Neural crest cell (in vitro differentiated cells): ENCODE data around the gene CDYL. TPM values are rescaled to one million over a fixed set of nuclear protein-coding genes. Genes with fewer than 3 reads are reported as not detected.

Source experiments
- DNase-seq: peaks from one replicate; pipeline ENCODE4 v3.0.0; 2021; ENCODE audit warnings: low read depth, mixed read lengths, low spot score
- H3K27ac Mint-ChIP-seq: one replicate; pipeline ENCODE4 v1.8.0; 2021; ENCODE audit warnings: mild to moderate bottlenecking, mixed read lengths; ENCODE audit not compliant: unreplicated experiment
- H3K27me3 Mint-ChIP-seq: 2 replicates; pipeline ENCODE4 v1.8.0; 2021; ENCODE audit warnings: low read depth, mild to moderate bottlenecking, mixed read lengths
- H3K36me3 Mint-ChIP-seq: 2 replicates; pipeline ENCODE4 v1.8.0; 2021; ENCODE audit warnings: low read depth, mild to moderate bottlenecking, mixed read lengths
- H3K4me1 Mint-ChIP-seq: 2 replicates; pipeline ENCODE4 v1.8.0; 2021; ENCODE audit warnings: mixed read lengths
- H3K4me3 Mint-ChIP-seq: one replicate; pipeline ENCODE4 v1.8.0; 2021; ENCODE audit warnings: mild to moderate bottlenecking, mixed read lengths
- H3K9me3 Mint-ChIP-seq: 2 replicates; pipeline ENCODE4 v1.8.0; 2021; ENCODE audit warnings: mixed read lengths
- total RNA-seq: library from RNA; stranded (reverse); gene quantifications from 2 replicates; pipeline ENCODE4 v1.2.1, GENCODE V29; 2021
- TF ChIP-seq, protein P1 (sequence below): fragments of 200-600 bp; sonication (generic); conservative IDR thresholded peaks from 2 replicates; pipeline ENCODE4 v1.5.0; 2021; ENCODE audit warnings: antibody characterized with exemption, mild to moderate bottlenecking

The CDYL gene
- total RNA-seq, 1 donor from 2014 or later: 54.2 TPM

DNA sequence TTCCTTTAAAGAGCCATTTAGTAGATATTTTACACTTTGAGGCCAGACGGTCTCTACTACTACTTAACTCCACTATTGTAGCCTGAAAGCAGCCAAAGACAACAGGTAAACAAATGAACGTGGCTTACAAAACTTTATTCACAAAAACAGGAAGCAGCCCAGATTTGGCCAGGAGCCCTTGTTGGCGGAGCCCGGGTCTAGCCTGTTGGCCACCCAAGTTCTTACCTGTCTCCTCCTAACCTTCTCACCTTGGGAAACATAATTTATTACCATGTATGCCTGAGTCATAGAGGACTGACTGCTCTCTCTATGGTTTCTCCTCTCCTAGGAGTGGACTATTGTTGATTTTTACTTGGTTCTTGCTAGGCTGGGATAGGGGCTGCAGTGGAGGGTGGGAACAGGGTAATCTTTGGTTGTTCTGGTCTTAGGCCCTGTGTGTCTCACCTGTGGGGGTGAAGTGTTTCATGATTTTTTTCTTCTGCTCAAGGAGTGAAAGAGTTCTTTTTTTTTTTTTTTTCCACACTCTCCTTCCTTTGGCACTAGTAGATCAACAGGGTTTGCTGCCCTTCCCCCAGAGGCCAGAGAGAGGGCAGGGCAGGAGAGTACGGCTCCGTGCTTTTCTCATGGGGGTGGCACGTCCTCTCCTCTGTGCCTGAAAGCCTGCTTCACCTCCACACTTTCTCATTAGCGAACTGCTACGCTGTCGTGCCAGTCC, 137.7 kb downstream of the CDYL start:
- H3K4me3 Mint-ChIP-seq: no peak overlapping the region
- TF ChIP-seq, protein P1, sequence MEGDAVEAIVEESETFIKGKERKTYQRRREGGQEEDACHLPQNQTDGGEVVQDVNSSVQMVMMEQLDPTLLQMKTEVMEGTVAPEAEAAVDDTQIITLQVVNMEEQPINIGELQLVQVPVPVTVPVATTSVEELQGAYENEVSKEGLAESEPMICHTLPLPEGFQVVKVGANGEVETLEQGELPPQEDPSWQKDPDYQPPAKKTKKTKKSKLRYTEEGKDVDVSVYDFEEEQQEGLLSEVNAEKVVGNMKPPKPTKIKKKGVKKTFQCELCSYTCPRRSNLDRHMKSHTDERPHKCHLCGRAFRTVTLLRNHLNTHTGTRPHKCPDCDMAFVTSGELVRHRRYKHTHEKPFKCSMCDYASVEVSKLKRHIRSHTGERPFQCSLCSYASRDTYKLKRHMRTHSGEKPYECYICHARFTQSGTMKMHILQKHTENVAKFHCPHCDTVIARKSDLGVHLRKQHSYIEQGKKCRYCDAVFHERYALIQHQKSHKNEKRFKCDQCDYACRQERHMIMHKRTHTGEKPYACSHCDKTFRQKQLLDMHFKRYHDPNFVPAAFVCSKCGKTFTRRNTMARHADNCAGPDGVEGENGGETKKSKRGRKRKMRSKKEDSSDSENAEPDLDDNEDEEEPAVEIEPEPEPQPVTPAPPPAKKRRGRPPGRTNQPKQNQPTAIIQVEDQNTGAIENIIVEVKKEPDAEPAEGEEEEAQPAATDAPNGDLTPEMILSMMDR: no peak
- peaks cover 8% of the 10 kb centered on the region for H3K36me3 Mint-ChIP-seq
- no peak for DNase-seq
- H3K4me1 Mint-ChIP-seq: peaks cover 6% of the 10 kb centered on the region
- no peaks in the 10 kb centered on the region for H3K9me3 Mint-ChIP-seq
- H3K27ac Mint-ChIP-seq: peak overlapping the region; percentile 43
- no peaks in the 10 kb centered on the region for H3K27me3 Mint-ChIP-seq

DNA sequence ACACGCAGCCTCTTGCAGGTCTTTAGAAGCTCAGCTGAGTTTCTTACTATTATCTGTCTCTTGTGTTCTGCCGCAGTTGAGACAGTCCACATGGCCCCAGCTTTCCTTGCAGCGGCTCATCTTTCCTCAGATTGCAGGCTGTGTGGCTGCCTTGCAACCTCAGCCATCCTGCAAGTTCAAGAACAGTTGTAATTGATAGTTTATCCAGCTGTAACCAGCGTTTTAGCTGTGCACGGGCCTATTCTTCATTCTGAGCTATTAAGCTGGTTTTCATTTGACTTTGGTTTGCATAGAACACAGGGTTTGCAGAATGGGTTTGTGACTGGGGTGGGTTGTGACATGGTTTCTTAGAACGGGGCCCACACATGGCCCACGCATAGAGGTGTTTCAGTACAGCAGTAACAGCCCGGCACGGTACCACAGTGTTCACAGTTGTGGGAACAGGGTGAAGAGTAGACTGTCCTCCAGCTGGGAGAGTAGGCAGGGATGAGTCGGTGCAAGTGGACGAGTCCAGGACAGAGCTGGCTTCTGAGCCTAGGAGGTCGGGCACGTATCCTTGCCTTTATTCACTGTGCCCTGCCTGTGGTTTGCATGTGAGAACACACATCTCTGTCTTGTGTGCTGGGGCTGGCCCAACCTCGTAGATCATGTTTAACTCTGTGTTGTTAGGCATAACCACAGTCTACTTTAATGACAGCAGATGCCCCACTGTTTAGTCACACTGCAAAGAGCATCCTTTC, 138.4 kb downstream of the CDYL start:
- no peak for DNase-seq
- peaks cover 7% of the 10 kb centered on the region for H3K36me3 Mint-ChIP-seq
- H3K27me3 Mint-ChIP-seq: no peaks in the 10 kb centered on the region
- TF ChIP-seq, protein P1: no peak
- H3K4me3 Mint-ChIP-seq: no peak overlapping the region
- H3K9me3 Mint-ChIP-seq: no peaks in the 10 kb centered on the region
- no peak overlapping the region for H3K27ac Mint-ChIP-seq
- peaks cover 6% of the 10 kb centered on the region for H3K4me1 Mint-ChIP-seq

DNA sequence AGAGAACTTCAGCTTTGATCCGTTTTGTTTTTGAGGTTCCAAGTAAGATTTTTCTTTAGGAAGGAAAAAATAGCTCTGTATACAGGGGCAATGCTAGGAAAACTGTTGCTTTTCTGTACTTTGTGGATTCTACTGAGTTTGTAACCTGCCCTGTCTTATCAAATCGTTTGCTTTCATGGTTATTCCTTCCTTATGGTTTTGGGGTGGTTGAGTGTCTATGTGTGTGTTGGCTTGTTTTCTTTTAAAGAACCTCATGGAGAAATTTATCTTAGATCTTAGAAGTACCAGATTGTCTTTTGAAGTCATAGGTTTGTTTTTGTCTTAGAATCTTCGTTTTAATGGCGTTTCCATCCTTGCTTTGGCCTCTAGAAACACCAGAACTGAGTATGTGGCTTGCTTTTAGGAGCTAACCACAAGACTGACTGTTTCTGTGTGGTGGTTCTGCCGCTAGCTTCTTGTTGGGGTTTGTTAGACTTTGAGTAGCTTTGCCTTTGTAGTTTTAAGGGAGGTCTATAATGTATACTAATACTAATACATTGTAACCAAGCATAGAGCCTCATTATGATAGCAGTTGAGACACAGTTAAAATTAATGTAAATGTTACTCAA, 140.9 kb downstream of the CDYL start:
- TF ChIP-seq, protein P1: no peak
- Mint-ChIP-seq H3K27ac (no peak overlapping the region), H3K27me3 (no peaks in the 10 kb centered on the region), H3K9me3 (no peaks in the 10 kb centered on the region), H3K36me3 (peaks cover 2% of the 10 kb centered on the region), H3K4me3 (no peak overlapping the region), H3K4me1 (peaks cover 6% of the 10 kb centered on the region)
- no peak for DNase-seq

DNA sequence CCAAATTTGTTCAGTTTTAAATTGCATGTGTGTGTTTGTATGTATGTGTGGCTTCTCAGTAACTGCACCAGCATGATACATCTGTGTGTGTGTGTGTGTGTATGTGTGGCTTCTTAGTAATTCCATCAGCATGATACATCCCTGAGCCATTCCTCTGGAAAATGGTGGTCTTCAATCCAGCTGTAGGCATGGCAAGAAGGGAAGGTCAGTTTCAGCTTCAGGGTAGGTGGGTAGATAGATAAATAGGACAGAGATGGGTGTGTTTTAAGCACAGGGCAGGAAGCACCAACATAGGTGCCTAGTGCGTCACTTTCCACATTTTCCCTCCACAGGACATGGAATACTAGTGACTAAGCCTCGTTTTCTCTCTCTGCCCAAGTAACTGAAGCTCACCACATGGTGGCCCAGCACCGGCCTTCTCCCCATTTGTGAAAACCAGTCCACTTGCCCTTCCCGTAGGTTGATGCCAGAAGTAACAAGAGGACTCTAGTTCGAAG, 144.8 kb downstream of the CDYL start:
- Mint-ChIP-seq H3K4me3 (no peak overlapping the region), H3K36me3 (peaks cover 9% of the 10 kb centered on the region), H3K9me3 (no peaks in the 10 kb centered on the region), H3K4me1 (peaks cover 20% of the 10 kb centered on the region), H3K27ac (no peak overlapping the region), H3K27me3 (no peaks in the 10 kb centered on the region)
- TF ChIP-seq, protein P1: no peak
- no peak for DNase-seq

DNA sequence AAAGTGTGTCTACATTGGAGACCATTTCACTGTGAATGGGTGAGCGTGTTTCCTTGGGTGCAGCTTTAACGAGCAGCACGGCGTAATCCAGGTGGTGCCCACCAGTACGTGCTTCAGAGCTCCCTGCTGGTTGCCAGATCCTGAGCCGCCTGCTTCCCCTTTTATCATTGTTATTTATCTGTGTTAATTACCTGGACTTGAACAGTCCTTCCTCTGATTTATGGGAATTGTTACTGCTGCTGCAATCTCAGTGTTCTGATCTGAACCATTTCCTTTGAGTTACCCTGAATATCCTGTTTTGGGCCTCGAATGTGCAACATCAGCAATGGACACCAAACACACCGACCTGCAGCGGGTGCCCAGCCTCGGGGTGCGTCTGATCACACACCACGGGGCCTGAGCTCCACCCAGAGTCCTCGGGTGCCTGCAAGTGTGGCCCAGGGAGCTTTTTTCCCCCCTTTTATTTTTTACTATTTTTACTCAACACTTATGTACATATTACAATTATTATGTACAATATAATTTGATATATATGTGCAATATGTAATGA, 146.4 kb downstream of the CDYL start:
- H3K27ac Mint-ChIP-seq: no peak overlapping the region
- H3K4me3 Mint-ChIP-seq: no peak overlapping the region
- no peak for DNase-seq
- H3K4me1 Mint-ChIP-seq: peaks cover 21% of the 10 kb centered on the region
- peaks cover 8% of the 10 kb centered on the region for H3K36me3 Mint-ChIP-seq
- H3K27me3 Mint-ChIP-seq: no peaks in the 10 kb centered on the region
- TF ChIP-seq, protein P1: no peak
- no peaks in the 10 kb centered on the region for H3K9me3 Mint-ChIP-seq
